ENCODE measurements around the gene RHOBTB1. TPM values are rescaled to one million over a fixed set of nuclear protein-coding genes. Genes with fewer than 3 reads are reported as not detected.

Gene RHOBTB1
- total RNA-seq, 2 donors from 2014 or later, result 16.7 to 19.6 TPM

DNA sequence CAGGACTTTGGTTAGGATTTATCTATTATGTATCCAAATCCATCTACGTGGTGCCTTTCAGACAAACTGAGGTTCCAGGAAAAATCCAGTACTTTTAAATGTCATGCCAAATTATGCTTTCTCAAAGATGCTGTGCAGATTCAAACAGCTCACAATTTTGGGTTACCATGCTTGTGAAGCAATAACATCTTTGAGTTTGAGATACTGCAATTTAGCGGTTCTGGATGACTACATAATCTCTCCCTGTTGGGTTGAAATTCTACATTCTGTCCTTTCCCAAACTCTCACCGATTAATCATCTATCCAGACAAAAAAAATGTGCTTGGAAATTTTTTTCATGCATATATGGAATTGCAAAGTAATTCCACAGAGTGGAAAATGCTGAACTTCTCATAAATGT, 3.5 kb downstream of the RHOBTB1 start:
- H3K9me3 ChIP-seq, result no peaks in the 10 kb centered on the region
- H3K36me3 ChIP-seq, result no peaks in the 10 kb centered on the region
- no peaks in the 10 kb centered on the region for H3K27me3 ChIP-seq (replicated peaks; ENCODE audit: insufficient read depth)
- H3K4me1 ChIP-seq (ENCODE audit: control insufficient read depth in 1 of 2, low read depth in 2 of 2), result peaks cover 11 to 46% of the 10 kb centered on the region in 2 donors
- TF ChIP-seq, protein P1, sequence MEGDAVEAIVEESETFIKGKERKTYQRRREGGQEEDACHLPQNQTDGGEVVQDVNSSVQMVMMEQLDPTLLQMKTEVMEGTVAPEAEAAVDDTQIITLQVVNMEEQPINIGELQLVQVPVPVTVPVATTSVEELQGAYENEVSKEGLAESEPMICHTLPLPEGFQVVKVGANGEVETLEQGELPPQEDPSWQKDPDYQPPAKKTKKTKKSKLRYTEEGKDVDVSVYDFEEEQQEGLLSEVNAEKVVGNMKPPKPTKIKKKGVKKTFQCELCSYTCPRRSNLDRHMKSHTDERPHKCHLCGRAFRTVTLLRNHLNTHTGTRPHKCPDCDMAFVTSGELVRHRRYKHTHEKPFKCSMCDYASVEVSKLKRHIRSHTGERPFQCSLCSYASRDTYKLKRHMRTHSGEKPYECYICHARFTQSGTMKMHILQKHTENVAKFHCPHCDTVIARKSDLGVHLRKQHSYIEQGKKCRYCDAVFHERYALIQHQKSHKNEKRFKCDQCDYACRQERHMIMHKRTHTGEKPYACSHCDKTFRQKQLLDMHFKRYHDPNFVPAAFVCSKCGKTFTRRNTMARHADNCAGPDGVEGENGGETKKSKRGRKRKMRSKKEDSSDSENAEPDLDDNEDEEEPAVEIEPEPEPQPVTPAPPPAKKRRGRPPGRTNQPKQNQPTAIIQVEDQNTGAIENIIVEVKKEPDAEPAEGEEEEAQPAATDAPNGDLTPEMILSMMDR (IDR thresholded peaks at IDR 0.05), result no peak
- no peak overlapping the region for H3K4me3 ChIP-seq
- DNase-seq (ENCODE audit: low spot score), result no peak
- no peak for ATAC-seq (ENCODE audit: insufficient number of reproducible peaks, low FRiP score, low read depth)
- H3K27ac ChIP-seq, result peak overlapping the region in 1 of 2 donors; percentile 58

DNA sequence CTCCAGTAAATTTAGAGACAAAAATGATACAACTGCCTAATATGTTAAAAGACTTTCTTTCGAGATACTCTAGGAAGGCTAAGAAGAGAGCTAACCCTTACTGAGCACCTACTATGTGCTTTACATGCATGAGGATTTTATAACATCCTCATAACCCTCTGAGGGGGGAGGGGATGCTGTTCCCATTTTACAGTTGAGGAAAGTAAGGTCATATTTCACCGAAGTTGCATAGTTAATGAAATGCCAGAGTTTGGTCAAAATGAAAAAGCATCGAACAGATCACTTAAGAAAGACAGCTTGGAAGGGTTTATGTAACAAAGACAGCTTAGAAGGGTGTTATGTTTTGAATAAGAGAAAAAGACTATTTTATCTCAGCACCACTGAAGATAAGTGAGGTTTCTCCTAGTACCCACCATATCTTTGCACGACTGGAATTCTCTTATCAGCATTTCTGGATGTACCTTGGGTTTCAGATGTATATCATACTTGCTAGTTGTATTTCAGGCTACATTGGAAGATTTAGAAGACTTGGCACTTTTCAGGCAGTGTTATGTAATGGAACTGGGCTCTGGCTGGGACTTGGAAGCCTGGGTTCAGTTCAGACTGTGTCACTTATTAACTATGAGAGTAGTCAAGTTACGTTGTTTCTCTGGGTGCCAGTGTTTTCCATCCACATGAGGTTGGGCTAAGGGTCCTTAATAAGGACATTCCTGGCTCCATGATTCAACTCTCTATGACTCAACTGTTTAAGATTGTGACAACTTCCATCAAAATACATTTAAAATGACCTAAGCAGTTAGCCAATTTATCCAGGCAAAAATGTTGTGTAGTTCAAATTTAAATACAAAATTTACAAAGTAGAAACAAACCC, 6.0 kb downstream of the RHOBTB1 start:
- Histone ChIP-seq H3K4me1 (ENCODE audit: control insufficient read depth in 1 of 2, low read depth in 2 of 2) (peaks cover 7 to 54% of the 10 kb centered on the region in 2 donors), H3K9me3 (no peaks in the 10 kb centered on the region), H3K36me3 (no peaks in the 10 kb centered on the region), H3K4me3 (no peak overlapping the region), H3K27ac (peak overlapping the region; percentile 49 to 58), H3K27me3 (replicated peaks; ENCODE audit: insufficient read depth) (no peaks in the 10 kb centered on the region)
- TF ChIP-seq, protein P1 (IDR thresholded peaks at IDR 0.05), result no peak
- peak; percentile 93 for ATAC-seq (ENCODE audit: insufficient number of reproducible peaks, low FRiP score, low read depth)
- DNase-seq (ENCODE audit: low spot score), result peak; percentile 19

DNA sequence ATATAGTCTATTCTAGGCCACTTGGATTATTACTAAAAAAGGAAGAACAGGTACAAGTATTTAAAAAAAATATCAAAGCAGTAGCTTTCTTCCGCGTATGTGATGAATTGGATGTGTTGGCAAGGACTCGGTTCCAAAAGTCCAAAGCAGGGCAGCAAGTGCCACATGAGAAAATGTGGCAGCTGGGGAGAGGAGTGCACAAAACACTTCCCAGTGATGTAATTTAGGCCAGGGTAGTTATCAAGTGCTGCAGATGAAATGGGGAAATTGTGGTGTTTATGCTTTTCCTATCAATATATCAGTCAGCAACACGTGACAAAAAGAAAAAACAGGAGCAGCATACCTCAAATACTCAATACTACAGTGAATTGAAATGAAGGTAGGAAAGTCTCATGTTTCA, 7.0 kb downstream of the RHOBTB1 start:
- peaks cover 3 to 49% of the 10 kb centered on the region in 2 donors for H3K4me1 ChIP-seq (ENCODE audit: control insufficient read depth in 1 of 2, low read depth in 2 of 2)
- TF ChIP-seq, protein P1 (IDR thresholded peaks at IDR 0.05), result no peak
- ATAC-seq (ENCODE audit: insufficient number of reproducible peaks, low FRiP score, low read depth), result no peak
- H3K27ac ChIP-seq, result peak overlapping the region in 1 of 2 donors; percentile 58
- H3K27me3 ChIP-seq (replicated peaks; ENCODE audit: insufficient read depth), result no peaks in the 10 kb centered on the region
- DNase-seq (ENCODE audit: low spot score), result no peak
- no peak overlapping the region for H3K4me3 ChIP-seq
- H3K9me3 ChIP-seq, result no peaks in the 10 kb centered on the region
- no peaks in the 10 kb centered on the region for H3K36me3 ChIP-seq

DNA sequence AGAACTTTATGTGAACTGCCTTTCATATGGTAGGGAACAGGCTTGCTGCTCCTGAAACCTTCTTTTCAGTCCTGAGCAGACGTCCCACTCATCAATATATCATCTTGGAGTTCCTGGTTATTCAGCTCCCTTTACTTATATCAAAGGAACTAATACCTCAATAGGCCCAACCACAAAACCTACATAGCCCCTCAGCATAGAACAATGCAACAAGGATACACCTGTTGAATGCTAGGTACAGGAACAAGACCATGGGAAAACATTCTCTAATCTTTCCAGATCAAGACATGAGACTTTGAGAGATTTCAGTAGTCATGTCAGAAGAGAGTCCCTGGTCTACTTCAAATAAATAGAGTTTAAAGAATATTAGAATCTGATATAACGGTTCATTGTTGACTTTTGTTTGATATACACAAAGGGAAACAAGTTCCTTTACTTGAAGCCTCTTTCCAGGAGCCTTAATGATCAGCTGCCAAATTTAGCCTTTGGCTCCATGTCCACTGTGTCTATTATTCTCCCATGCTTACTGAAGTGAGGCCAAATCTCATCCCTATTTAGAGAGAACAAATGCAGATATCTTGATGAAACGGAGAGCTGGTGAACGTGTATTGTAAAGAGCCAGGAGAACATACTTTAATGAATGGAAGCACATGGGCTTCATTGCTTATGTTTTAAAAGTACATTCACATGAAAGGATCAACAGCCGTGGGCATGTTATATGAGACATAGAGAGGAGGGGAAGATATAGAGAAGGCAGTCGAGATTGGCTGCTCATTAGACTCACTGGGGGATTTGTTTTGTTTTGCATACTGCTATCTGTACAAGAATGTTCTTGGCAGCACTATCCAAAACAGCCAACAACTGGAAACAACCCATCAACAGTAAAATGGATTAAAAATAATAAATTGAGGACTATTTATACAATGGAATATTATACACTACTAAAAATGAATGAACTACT, 9.5 kb downstream of the RHOBTB1 start:
- Histone ChIP-seq H3K4me3 (no peak overlapping the region), H3K9me3 (no peaks in the 10 kb centered on the region), H3K27me3 (replicated peaks; ENCODE audit: insufficient read depth) (no peaks in the 10 kb centered on the region), H3K4me1 (ENCODE audit: control insufficient read depth in 1 of 2, low read depth in 2 of 2) (peaks cover 3 to 36% of the 10 kb centered on the region in 2 donors), H3K36me3 (no peaks in the 10 kb centered on the region), H3K27ac (no peak overlapping the region)
- DNase-seq (ENCODE audit: low spot score), result no peak
- no peak for ATAC-seq (ENCODE audit: insufficient number of reproducible peaks, low FRiP score, low read depth)
- TF ChIP-seq, protein P1 (IDR thresholded peaks at IDR 0.05), result no peak

DNA sequence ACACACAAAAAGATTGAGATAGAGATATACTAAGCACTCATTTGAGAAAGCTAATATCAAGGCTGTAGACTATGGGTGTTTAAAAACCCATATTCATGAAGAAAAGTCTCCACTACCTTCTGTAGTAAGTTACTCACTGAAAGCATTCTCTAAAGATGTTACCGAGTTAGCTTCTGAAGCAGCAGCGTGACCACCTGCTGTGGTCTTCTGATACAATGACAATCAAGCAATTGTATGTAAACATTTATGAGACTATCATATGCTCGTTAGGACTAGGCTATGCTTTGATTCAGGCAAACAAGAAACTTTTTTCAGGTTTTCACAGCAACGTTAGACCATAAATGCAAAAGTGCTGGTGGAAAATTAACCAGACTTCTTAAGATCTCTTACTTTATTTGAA, 11.2 kb downstream of the RHOBTB1 start:
- ATAC-seq (ENCODE audit: insufficient number of reproducible peaks, low FRiP score, low read depth) (no peak), DNase-seq (ENCODE audit: low spot score) (no peak)
- H3K4me1 ChIP-seq (ENCODE audit: control insufficient read depth in 1 of 2, low read depth in 2 of 2), result peaks cover 3 to 19% of the 10 kb centered on the region in 2 donors
- H3K27me3 ChIP-seq (replicated peaks; ENCODE audit: insufficient read depth), result no peaks in the 10 kb centered on the region
- no peaks in the 10 kb centered on the region for H3K9me3 ChIP-seq
- H3K36me3 ChIP-seq, result no peaks in the 10 kb centered on the region
- no peak overlapping the region for H3K4me3 ChIP-seq
- TF ChIP-seq, protein P1 (IDR thresholded peaks at IDR 0.05), result no peak
- H3K27ac ChIP-seq, result no peak overlapping the region

All from thoracic aorta (tissue), 2 donors.